Psoas muscle (tissue), 8 donors: ENCODE data around the gene TRNAU1AP. TPM values are rescaled to one million over a fixed set of nuclear protein-coding genes. Genes with fewer than 3 reads are reported as not detected.

ENCODE experiments used
- ATAC-seq, 4 donors: fragments of 200-7000 bp; cut with Tn5 transposase; one replicate each; pipeline ENCODE4 v1.9.1; 2020; ENCODE audit warnings: moderate library complexity in 3 of 4, mild to moderate bottlenecking in 2 of 4
- DNase-seq, 2 donors: peaks; one replicate each; pipeline ENCODE4 v3.0.0-alpha.2; 2020
- H3K27ac ChIP-seq: fragments of 200-600 bp; one replicate; pipeline ENCODE4 v1.8.0; 2022
- H3K27me3 ChIP-seq, 3 donors: fragments of 200-600 bp in 1 of 3; one replicate each; pipeline versions ENCODE4 v1.6.1 to v1.8.0; 2013 to 2022; ENCODE audit warnings: low read length in 2 of 3, mild to moderate bottlenecking in 2 of 3, moderate library complexity in 1 of 3; ENCODE audit not compliant: insufficient read depth in 3 of 3
- H3K36me3 ChIP-seq, 2 donors: fragments of 200-600 bp in 1 of 2; one replicate each; pipeline versions ENCODE4 v1.6.1 to v1.8.0; 2013 to 2022; ENCODE audit warnings: low read depth in 1 of 2, mild to moderate bottlenecking in 1 of 2, moderate library complexity in 1 of 2; ENCODE audit not compliant: insufficient read depth in 1 of 2
- H3K4me1 ChIP-seq: fragments of 200-600 bp; one replicate; pipeline ENCODE4 v1.8.0; 2022
- H3K4me3 ChIP-seq: fragments of 200-600 bp; one replicate; pipeline ENCODE4 v1.8.0; 2022; ENCODE audit warnings: mild to moderate bottlenecking
- H3K9me3 ChIP-seq: fragments of 200-600 bp; one replicate; pipeline ENCODE4 v1.8.0; 2022
- WGBS, 3 donors: extraction: QIAGEN DNeasy Blood & Tissue Kit; methylation state at CpG; one replicate each; pipeline versions ENCODE4 v1.1.6 to v1.1.7; 2013; 5-methylcytosine and 5-hydroxymethylcytosine counted together
- intact Hi-C, 2 donors: fragments of 100-400 bp; cut with DNase I; formaldehyde crosslinking; loops; one replicate each; pipeline versions ENCODE4 v1.11.0 to v1.14.2; 2022
- long read RNA-seq, 2 donors: library from polyadenylated mRNA; unstranded; transcript quantifications; one replicate each; pipeline ENCODE4 v2.0.0, GENCODE V29; 2021
- polyA plus RNA-seq, 3 donors: library from polyadenylated mRNA; stranded (reverse); fragments of 200-250 nt; gene quantifications; one replicate each; pipeline ENCODE4 v1.2.3, GENCODE V29; 2013
- total RNA-seq, 4 donors: library from RNA; stranded (reverse); fragmentation: NEBNext Ultra II Directional in 2 of 4; extraction: Animal tissue kit (Norgen Biotek cat#: 25700) in 2 of 4; gene quantifications; one replicate each; pipeline versions ENCODE4 v1.2.1 to v1.2.4, GENCODE V29; 2021 to 2023
- TF ChIP-seq, protein P1 (sequence below): fragments of 200-600 bp; IDR thresholded peaks from one replicate; pipeline ENCODE4 v1.8.0; 2022; ENCODE audit warnings: antibody characterized with exemption
- donor health status: healthy with polysubstance abuse.
- donor health status: DM: no; HTN: no; CAD: no; lungs with moderate emphysema.
- donor health status: Bipolar disorder and iron deficiency.
- donor health status: healthy.
- donor health status: DM: yes; HTN: yes; CAD: no.
- donor health status: DM: no; HTN: no; CAD: no.
- donor health status: DM: no; HTN: no; CAD: no.
- donor health status: DM: yes; HTN: yes; CAD: no.

TRNAU1AP gene
- total RNA-seq (10 to 100 TPM in 3 of 4 donors, 1 to 10 TPM in 1; 7.5 to 17.5 (median 12.2) TPM), polyA plus RNA-seq (10 to 100 TPM in 2 of 3 donors, 1 to 10 TPM in 1; 7.3 to 12.9 (median 10.8) TPM)
- long read RNA-seq, donor 1, partial matches to known transcripts = 1 of 4 reads
- long read RNA-seq, donor 1, other reads (novel, unspliced or antisense) = 2 of 4 reads
- long read RNA-seq, donor 2, transcript TRNAU1AP-201 (9 exons, 1,799 nt) = major isoform, 10 of 16 reads
- long read RNA-seq, donor 2, partial matches to known transcripts = 0 of 16 reads
- long read RNA-seq, donor 2, other reads (novel, unspliced or antisense) = 4 of 16 reads

DNA sequence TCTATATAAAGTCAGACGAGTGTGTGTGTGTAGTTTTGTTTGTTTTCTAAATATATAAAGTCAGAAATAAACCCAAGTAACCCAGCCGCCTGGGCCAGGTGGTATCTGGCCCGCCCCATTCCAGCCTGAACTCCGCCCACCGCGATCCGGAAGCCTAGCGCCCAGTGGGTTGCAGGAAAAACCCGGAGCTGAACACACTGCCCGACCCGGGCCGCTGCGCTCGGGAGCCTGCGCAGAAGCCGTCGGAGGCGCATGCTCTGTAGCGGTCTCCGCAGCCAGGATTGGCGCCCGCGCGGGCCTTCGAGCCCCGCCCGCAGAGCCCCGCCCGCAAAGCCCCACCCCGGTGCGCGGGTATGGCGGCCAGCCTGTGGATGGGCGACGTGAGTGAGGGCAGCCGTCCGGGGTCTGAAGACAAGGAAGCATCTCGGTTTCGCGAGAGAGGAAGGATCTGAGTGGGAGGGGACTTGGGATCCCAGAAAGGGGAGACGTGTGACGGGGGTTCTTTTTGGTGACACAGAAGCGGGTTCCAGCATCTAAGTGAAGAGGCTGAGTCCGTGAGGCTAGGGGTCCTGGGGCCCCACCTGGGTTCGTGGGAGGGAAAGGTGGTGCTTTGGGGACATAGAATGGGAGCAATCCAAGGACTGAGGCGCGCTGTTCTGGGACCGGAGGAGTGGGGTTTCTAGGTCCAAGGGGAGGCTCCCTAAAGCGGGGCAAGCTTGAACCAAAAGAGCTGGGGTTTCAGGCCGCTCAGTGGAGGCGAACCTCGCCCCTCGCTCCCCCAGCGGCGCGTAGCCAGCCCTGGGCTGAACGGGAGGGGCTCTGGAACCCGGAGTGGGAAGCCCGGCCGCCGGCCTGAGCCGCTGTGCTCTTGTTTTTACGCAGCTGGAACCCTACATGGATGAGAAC lies at the start of gene TRNAU1AP:
TSS of gene TRNAU1AP (plus strand) at position 328 of the 906 bp plus-strand sequence. CDS start at position 354, 26 bp downstream.
- peak; percentile 95 to 98 for DNase-seq
- 0 to 1% (median 0%) methylated on average over 63 of the region's 63 CpGs for WGBS, 3 donors
- Histone ChIP-seq H3K9me3 (no peaks in the 10 kb centered on the region), H3K27ac (peak within 1 kb of the TSS; percentile 88), H3K27me3 (no peaks in the 10 kb centered on the region), H3K4me3 (peak within 1 kb of the TSS; percentile 86), H3K4me1 (peaks cover 7% of the 10 kb centered on the region), H3K36me3 (peaks cover 0 to 38% of the 10 kb centered on the region in 2 donors)
- TF ChIP-seq, protein P1, sequence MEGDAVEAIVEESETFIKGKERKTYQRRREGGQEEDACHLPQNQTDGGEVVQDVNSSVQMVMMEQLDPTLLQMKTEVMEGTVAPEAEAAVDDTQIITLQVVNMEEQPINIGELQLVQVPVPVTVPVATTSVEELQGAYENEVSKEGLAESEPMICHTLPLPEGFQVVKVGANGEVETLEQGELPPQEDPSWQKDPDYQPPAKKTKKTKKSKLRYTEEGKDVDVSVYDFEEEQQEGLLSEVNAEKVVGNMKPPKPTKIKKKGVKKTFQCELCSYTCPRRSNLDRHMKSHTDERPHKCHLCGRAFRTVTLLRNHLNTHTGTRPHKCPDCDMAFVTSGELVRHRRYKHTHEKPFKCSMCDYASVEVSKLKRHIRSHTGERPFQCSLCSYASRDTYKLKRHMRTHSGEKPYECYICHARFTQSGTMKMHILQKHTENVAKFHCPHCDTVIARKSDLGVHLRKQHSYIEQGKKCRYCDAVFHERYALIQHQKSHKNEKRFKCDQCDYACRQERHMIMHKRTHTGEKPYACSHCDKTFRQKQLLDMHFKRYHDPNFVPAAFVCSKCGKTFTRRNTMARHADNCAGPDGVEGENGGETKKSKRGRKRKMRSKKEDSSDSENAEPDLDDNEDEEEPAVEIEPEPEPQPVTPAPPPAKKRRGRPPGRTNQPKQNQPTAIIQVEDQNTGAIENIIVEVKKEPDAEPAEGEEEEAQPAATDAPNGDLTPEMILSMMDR = no peak
- peak; percentile 98 for ATAC-seq
- intact Hi-C loops = loop anchor here (1.0 to 2.0 kb wide), 2 partner anchors 28 to 35 kb away; no protein-coding TSS in a partner anchor

GRCh38 chr1:28503117-28503516 lies 49.8 kb upstream of the TRNAU1AP start:
- ATAC-seq (no peak), DNase-seq (no peak)
- intact Hi-C loops = loop anchor here in 1 of 2 donors (2.0 kb wide), 1 partner anchor 44 kb away; no protein-coding TSS in a partner anchor
- H3K36me3 ChIP-seq = peaks cover 0 to 29% of the 10 kb centered on the region in 2 donors
- H3K27ac ChIP-seq = no peak overlapping the region
- H3K27me3 ChIP-seq = no peaks in the 10 kb centered on the region
- no peak overlapping the region for H3K4me3 ChIP-seq
- H3K4me1 ChIP-seq = peaks cover 14% of the 10 kb centered on the region
- 62 to 72% (median 65%) methylated on average over 3 of the region's 3 CpGs for WGBS, 3 donors
- no peaks in the 10 kb centered on the region for H3K9me3 ChIP-seq
- TF ChIP-seq, protein P1 = no peak

DNA sequence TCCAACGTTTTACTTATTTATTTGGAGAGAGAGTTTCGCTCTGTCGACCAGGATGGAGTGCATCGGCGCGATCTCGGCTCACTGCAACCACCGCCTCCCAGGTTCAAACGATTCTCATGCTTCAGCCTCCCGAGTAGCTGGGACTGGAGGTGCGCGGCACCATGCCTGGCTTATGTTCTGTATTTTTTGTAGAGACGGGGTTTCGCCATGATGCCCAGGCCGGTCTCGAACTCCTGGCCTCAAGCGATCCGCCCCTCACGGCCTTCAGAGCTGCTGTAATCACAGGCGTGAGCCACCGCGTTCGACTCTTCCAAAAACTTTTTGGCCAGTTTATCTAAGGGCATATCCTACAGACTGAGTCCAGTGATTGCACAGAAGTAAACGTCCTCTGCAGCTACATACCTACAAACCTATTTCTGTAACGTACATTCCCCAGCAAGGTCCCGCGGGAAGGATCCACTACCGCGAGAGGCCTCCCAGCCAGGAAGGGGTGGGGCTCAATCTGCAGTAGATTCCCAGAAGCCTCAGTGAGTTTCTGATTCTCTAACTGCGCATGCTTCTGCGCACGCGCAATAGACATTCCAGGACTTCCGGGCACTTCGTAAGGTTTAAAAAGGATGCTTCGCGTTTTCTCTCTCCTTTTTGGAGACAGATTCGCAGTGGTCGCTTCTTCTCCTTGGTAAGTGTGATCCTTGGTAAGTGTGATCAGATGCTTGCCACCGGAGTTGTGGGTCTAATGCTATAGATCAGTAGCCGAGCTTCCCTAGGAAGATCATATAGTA lies 47.3 kb upstream of the TRNAU1AP start, which contains the start of gene RCC1:
TSS of gene RCC1 (plus strand) at position 638 of the 782 bp plus-strand sequence. CDS start 23,824 bp downstream, outside the sequence.
- intact Hi-C loops = loop anchor here in 1 of 2 donors (5.0 kb wide), 1 partner anchor 258 kb away; no protein-coding TSS in a partner anchor
- Histone ChIP-seq H3K9me3 (no peaks in the 10 kb centered on the region), H3K4me3 (peak within 1 kb of the TSS; percentile 83), H3K27ac (peak within 1 kb of the TSS; percentile 88), H3K27me3 (no peaks in the 10 kb centered on the region), H3K36me3 (peaks cover 14 to 37% of the 10 kb centered on the region in 2 donors), H3K4me1 (peaks cover 39% of the 10 kb centered on the region)
- ATAC-seq = peak; percentile 90 to 94 (median 92)
- WGBS, 3 donors = 2 to 3% (median 2%) methylated on average over 41 of the region's 41 CpGs
- DNase-seq = peak; percentile 97 to 98
- TF ChIP-seq, protein P1 = no peak

- H3K9me3 ChIP-seq = no peaks in the 10 kb centered on the region
- peak overlapping the region; percentile 88 for H3K27ac ChIP-seq
- H3K4me1 ChIP-seq = peaks cover 40% of the 10 kb centered on the region
- ATAC-seq (no peak), DNase-seq (no peak)
- no peaks in the 10 kb centered on the region for H3K27me3 ChIP-seq
- H3K36me3 ChIP-seq = peaks cover 15 to 49% of the 10 kb centered on the region in 2 donors
- TF ChIP-seq, protein P1 = no peak
- WGBS, 3 donors = 5 to 7% (median 7%) methylated on average over 14 of the region's 14 CpGs
- peak overlapping the region; percentile 83 for H3K4me3 ChIP-seq
- intact Hi-C loops = loop anchor here in 1 of 2 donors (5.0 kb wide), 1 partner anchor 260 kb away; no protein-coding TSS in a partner anchor
Observed at GRCh38 chr1:28506907-28507246, 46.0 kb upstream of the TRNAU1AP start.
